NCI-H524 (cell line): ENCODE data around the gene COL6A1.

Experiments used
- DNase-seq, 2 experiments: peaks; one replicate each; lab custom pipeline; 2025; lab: John Stamatoyannopoulos, UW

The COL6A1 gene, protein sequence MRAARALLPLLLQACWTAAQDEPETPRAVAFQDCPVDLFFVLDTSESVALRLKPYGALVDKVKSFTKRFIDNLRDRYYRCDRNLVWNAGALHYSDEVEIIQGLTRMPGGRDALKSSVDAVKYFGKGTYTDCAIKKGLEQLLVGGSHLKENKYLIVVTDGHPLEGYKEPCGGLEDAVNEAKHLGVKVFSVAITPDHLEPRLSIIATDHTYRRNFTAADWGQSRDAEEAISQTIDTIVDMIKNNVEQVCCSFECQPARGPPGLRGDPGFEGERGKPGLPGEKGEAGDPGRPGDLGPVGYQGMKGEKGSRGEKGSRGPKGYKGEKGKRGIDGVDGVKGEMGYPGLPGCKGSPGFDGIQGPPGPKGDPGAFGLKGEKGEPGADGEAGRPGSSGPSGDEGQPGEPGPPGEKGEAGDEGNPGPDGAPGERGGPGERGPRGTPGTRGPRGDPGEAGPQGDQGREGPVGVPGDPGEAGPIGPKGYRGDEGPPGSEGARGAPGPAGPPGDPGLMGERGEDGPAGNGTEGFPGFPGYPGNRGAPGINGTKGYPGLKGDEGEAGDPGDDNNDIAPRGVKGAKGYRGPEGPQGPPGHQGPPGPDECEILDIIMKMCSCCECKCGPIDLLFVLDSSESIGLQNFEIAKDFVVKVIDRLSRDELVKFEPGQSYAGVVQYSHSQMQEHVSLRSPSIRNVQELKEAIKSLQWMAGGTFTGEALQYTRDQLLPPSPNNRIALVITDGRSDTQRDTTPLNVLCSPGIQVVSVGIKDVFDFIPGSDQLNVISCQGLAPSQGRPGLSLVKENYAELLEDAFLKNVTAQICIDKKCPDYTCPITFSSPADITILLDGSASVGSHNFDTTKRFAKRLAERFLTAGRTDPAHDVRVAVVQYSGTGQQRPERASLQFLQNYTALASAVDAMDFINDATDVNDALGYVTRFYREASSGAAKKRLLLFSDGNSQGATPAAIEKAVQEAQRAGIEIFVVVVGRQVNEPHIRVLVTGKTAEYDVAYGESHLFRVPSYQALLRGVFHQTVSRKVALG

GRCh38 chr21:45981151-45982091, at the start of gene COL6A1:
COL6A1 (plus strand) TSS chr21:45981770; CDS start chr21:45981851, 81 bp downstream.
- DNase-seq = peak; percentile 41 to 80

DNA sequence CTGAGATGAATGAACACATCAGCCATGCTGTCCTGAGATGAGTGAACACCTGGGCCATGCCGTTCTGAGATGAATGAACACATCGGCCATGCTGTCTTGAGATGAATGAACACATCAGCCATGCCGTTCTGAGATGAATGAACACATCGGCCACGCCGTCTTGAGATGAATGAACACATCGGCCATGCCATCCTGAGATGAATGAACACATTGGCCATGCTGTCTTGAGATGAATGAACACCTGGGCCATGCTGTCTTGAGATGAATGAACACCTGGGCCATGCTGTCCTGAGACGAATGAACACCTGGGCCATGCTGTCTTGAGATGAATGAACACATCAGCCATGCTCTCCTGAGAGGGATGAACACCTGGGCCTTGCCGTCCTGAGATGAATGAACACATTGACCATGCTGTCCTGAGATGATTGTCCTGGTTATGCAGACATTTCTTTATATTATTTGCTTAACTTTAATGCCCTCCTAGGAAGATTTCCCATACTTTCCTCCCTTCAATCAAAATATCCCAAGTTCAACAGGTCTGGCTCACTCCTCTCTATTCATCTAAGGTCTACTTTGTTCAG, 48.6 kb upstream of the COL6A1 start:
- no peak for DNase-seq

DNA sequence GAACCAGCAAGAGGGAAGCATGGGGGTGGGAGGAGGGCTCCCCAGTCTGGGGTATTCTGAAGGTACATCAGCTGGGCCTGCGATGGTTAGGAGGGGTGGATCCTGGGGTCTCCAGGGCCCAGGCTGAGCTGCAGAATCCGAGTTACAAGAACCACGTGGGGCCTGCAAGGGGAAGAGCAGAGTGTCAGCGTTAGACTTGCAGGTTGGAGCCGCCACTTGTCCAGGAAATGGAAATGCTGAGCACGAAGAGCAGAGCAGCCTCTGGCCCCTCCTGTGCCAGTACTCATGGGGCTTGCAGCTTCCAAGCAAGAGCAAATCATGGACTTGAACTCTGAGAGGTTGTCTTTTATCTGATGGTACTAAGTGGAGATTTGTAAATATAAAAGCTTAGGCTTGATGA, 47.5 kb upstream of the COL6A1 start:
- no peak for DNase-seq

DNA sequence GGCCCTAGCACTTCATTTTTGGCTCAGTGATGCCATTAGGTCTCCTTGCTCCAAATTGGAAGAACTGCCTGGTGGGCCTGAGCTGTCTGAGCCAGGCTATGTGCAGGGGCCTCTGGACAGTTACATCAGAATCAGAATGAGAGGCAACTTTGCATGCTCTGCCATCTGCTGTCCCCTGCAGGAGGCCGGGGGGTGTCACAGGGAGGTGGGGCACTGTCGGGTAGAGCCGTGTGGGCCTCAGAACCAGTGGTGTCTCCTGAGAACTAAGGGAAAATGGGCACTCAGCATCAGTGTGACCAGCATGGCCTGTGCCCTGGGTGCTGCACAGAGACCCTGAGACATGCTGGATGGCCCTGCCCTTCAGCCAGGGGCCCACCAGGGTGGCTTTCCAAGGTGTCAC, 47.0 kb upstream of the COL6A1 start:
- DNase-seq = peak in 1 of 2 experiments; percentile 43

GRCh38 chr21:45935628-45936027, 45.9 kb upstream of the COL6A1 start:
- peak in 1 of 2 experiments; percentile 8 for DNase-seq

DNA sequence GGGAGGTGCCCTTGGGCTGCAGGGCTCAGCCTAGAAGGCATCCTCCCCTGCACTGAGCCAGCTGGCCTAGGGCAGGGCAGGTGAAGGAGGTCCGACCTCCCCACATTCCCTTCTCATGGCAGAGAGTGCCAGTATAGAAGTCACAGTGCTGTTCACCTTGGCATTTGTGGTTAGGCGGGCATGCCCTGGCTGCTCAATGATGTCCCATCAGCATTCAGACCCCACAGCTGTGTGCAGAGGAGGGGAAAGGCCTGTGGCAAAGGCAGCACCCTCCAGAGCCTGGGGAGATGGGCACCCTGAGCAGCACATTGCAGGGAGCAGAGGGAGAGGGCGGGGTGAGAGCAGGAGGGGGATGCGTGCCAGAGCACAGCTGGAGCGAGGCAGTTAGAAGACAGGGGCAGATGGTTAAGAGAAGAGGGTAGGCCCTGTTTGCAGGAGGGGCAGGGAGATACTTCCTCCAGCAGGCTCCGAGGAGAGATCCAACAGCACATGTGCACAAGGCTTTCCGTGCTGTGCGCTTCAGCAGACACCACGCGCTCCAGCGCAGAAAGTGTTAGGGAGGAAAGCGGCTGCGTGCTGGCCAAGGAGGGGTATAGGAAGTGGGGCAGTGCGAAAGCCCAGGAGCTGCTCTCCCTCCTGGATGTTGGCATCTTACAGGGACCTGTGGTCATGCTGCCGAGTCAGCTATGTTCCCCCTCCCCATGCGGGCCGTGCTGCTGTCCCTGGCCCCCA, 43.7 kb upstream of the COL6A1 start:
- peak; percentile 88 to 98 for DNase-seq

DNA sequence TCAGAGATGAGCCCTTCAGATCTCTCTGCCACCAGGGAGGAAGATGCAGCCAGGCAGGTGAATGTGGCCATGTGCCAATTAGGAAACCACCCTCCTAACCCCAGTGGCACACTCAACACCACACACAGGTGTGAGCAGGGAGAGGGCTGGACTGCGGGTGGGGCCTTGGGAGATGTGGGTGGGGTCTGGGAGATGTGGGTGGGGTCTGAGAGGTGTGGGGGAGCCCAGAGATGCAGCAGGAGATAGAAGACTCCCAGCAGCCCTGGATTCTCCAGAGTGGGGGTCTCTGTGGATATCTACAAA, 43.2 kb upstream of the COL6A1 start:
- no peak for DNase-seq

DNA sequence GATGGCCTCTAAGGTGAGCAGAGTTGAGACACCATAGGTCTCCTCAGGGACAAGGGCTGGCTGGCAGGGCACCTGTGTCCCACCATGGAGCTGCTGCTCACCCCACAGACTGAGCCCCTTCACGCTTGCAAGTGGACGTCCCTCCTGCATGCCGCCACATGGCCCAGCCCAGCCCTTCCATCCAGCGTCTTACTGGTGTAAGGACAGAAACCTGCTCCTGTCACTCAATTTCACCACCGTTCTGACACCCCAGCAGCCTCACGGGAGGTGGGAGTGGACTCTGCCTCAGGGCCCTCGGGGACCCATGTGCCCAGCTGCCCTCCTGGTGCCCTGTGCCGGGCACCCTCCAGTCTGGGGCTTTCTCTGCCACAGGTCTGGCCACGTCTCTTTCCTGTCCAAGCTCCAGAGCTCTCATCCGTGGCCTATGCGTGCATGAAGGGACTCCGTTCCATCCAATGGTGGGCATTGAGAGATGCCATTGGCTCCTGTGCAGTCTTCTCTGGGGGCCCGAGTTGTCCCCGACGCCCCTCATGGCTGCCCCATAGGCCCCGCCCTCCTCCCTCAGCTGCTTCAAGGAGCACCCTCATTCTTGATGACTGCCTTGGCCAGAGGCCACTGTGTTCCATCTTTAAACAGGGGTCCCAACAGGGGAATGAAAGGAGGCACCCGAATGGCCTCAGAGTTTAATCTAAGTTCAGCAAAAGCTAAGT, 42.6 kb upstream of the COL6A1 start:
- DNase-seq = peak in 1 of 2 experiments; percentile 59

DNA sequence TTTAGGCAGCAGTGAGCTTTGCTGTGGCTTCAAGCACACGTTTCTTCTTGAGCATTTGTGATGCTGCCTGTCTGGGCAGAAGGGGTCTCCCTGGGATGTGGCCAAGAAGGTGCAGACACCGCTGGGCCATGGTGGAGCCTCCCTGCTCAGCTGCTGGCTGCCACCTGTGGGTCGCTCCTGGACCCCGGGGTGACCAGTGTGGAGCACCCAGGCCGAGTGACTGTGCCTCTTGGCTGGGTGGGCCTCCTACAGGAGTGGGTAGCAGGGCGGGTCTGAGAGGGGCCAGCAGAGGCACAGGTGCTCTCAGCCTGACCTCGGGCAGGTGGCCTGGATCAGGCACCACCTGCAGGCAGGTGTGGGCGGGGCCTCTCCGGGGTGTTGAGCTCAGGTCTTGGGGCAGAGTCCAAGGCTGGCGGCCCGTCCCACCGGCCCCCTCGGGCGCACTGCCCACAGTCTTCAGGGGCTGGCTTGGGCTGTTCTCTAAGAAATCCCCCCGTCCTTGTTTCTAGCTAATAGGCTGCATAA, 42.0 kb upstream of the COL6A1 start:
- no peak for DNase-seq

- DNase-seq = no peak
Observed at GRCh38 chr21:45940091-45940490, 41.5 kb upstream of the COL6A1 start.

- peak; percentile 53 to 91 for DNase-seq
Observed at GRCh38 chr21:45940621-45941337, 40.8 kb upstream of the COL6A1 start.

DNA sequence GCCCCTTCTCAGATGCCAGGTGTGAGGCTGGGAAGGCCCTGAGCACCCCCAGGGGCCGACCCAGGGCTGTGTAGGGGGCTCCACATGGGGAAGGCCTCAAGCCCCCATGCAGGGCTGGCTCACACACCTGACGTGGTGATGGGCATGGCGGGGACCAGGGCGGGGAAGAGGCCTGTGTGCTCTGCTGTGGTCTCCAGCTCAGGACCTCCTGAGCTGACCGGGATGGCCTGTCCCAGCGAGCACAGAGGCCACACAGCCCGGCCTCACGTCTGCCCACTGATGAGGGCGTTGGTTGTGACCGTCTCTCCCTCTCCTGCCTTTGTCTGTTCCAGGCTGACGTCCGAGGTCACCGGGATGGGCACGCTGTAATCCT, 40.2 kb upstream of the COL6A1 start:
- DNase-seq = no peak

DNA sequence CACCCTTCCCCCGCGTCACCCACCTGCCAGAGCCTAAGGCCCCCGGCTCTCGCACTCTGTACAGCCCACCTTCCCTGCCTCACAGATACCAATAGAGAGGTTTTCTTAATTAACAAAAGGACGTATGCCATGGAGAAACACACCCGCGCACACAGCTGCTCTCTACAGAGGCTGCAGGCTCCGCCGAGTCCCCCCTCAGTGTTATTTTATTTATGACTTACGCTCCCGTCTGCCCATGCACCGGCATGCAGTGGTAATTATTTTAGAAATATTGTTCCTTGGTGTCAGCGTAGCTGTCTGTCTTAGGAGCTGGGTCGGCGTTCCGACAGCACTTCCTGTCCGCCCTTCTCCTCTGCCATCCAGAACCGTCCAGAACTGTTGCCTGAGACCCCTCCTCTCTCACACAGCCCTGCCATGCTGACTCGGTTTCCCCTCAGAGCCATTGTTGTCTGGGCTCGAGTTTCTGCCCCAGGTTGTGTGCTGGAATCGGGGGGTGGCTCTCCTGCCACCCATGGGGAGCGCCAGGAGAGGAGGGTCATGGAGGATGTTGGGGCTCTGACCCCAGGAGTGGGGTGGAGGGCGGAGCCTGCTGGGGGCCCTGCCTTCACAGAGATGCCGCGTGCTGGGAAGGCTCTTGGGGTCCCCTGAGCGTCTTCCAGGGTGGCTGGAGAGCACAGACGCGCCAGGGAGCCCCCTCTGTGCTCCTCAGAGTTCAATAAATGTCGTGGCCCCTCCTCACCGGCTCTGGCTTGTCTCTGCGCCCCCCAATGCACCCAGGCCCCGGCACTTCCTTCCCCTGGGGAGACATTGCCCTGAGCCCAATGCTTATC, 39.6 kb upstream of the COL6A1 start:
- DNase-seq = no peak

GRCh38 chr21:45942755-45943629, 38.6 kb upstream of the COL6A1 start:
- no peak for DNase-seq

DNA sequence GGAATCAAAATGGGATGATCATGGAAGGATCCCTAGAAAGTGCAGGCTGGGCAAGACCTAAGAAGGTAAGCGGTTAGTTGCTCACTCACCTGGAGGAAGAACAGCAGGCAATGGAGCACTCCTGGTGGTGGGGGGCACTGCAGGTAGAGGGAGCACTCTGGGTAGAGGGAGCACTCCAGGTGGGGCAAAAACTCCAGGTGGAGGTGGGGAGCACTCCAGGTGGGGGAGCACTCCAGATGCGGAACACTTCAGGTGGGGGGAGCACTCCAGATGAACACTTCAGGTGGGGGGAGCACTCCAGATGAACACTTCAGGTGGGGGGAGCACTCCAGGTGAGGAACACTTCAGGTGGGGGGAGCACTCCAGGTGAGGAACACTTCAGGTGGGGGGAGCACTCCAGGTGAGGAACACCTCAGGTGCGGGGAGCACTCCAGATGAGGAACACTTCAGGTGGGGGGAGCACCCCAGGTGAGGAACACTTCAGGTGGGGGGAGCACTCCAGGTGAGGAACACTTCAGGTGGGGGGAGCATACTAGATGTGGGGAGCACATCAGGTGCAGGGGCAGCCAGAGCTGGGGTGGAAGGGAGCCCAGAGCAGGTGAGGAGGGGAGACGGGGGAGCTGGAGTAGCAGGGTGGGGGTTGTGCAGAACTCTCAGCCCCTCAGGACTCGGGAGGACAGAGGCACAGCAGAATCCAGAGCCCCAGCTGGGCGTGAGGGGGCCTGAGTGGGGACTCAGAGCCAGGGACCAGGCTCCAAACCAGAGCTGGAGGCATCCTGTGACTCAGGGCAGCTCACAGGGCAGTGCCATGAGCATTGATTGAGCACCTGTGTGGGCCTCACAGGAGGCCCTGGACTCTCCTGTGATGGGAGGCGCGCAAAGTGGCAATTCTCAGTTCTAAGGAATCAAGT, 37.7 kb upstream of the COL6A1 start:
- no peak for DNase-seq

DNA sequence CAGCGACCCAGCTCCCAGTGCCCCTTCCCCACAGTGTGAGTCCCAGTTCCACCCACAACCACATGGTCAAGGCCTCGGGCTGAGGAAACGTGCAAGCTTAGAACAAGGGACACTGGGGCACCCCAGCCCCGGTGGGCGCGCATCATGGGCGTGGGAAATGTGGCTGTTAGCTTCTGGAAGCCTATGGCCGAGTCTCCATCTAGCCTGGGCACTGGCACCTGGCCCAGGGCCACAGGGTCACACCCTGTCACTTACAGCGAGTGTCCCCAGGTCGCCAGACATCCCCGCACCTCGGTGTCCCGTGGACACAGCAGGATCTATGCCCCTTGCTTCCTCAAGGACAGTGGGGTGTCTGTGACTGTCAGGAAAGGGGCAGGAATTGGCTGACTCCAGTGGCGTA, 37.0 kb upstream of the COL6A1 start:
- DNase-seq = no peak
